HUDEP-2 (cell line): Measurements from ENCODE around the gene SLCO4A1.
A peak's percentile ranks its signal among the peaks of the same experiment; 100 is the strongest.

Experiments
- DNase-seq, 76 experiments: peaks; one replicate each; lab custom pipeline; 2025; ENCODE audit not compliant: unreplicated experiment in 76 of 76; lab: John Stamatoyannopoulos, UW

SLCO4A1 gene

GRCh38 chr20:62606551-62607201 lies 35.6 kb upstream of the SLCO4A1 start:
- no peak for DNase-seq

GRCh38 chr20:62607366-62608217 lies 34.7 kb upstream of the SLCO4A1 start:
- DNase-seq = no peak

- DNase-seq = no peak
Observed at GRCh38 chr20:62608218-62608565, 34.1 kb upstream of the SLCO4A1 start.

DNA sequence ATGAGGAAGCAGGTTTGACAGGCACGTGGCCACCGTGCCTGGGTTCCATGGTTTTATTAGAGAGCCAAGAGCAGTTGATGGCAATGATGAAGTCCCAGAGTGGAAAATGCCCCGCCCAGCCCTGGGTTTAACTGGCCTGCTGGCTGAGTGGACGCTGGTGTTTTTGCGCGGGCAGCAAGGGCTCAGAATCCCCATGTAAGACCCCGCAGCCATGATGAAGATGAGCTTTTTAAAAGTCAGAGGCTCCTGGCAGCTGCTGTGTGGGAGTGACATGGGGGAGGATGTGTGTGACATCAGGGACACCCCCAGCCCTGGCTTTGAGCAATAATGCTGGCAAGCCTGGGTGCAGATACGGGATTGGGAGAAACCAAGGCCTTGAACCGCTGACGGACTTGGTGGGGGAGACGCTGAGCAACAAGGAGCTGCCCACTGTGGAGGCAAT lies 33.0 kb upstream of the SLCO4A1 start:
- DNase-seq = peak in 7 of 76 experiments; percentile 7 to 31 (median 14)

DNA sequence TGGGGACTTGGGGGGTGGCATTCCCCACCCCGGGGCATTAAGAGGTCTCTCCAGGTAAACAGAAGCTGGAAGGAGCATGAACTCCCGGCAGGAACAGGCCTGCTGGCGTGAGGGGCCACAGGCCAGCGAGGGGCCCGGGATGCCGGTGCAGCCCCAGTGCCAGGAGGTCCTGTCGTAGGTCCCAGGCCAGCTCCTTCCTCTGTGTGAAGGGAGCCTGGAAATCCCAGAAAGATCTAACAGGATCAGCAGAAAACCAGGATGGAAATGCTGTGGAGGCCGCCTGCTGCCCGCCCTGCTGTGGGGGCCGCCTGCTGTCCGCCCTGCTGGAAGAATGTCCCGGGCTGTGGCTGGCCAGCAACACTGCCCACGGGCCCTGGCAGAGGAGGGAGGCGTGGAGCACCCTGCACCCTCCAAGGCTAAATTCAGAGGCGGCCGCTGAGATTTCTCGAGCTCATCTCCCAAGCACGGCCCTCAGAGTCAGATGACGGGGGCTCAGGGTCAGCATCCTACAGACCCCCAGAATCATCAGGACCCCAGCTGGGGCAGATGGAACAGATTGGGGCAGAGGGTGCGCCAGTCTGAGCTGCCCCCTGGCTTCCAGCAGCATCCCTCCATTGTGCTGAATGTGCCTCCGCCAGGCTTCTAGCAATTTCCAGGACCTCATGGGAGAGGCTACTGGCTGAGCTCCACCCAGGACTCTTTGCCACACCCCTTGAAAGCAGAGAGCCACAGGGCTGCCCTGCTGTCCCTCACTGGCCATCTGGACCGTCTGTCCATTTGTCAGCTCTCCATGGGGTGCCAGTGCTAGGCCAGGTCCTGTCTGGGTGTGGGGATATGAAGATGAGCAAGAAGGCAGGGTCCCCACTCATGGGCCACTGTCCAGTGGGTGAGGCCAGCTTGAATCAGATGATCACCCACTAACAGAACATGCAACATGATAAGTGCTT lies 32.2 kb upstream of the SLCO4A1 start:
- no peak for DNase-seq

DNA sequence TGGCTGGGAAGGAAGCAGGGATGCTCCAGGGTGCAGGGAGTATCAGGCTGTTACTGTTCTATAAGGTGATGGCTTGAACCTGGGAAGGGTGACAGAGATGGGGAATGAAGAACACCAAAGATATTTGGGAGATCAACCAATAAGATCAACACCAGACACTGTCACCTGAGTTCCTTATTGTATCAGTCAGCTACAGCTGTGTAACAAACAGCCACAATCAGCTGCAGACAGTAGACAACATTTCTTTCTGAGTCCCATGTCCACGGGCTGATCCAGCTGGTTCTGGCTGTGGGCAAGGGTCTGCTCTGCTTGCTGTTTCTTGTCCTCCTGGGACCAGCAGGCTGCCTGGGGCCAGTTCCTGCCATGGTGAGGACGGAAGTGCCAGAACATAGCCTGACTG lies 31.3 kb upstream of the SLCO4A1 start:
- DNase-seq = no peak

- no peak for DNase-seq
Observed at GRCh38 chr20:62611819-62612218, 30.5 kb upstream of the SLCO4A1 start.

GRCh38 chr20:62614085-62614960 lies 28.0 kb upstream of the SLCO4A1 start:
- DNase-seq = no peak

DNA sequence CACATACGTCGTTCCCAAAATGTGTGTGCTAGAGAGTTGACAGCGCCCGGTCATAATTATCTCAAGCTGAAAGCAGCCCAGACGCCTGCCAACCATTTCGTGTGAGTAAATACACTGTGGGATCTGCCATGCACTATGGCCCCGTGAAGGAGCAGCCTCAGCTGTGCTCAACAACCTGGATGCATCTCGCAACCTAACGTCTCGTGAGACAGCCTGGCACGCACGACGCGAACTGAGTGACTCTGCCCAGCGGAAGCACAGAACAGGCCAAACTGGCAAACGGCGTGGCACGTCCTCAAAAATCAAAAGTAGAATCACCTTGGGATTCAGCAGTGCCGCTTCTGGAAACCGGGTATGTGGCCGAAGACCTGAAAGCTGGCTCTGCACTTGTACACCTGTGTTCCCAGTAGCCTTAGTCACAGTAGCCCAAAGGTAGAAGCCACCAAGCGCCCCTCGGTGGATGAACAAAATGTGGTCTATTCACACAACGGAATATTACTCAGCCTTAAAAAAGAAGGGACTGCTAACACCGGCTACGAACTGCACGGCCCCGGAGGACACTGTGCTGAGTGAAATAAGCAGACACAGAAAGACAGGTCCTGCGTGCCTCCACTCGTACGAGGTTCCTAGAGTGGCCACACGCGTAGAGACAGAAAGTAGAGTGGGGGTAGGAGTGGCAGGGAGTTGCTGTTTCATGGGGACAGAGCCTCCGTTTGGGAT lies 27.2 kb upstream of the SLCO4A1 start:
- no peak for DNase-seq

- no peak for DNase-seq
Observed at GRCh38 chr20:62615750-62616251, 26.5 kb upstream of the SLCO4A1 start.

DNA sequence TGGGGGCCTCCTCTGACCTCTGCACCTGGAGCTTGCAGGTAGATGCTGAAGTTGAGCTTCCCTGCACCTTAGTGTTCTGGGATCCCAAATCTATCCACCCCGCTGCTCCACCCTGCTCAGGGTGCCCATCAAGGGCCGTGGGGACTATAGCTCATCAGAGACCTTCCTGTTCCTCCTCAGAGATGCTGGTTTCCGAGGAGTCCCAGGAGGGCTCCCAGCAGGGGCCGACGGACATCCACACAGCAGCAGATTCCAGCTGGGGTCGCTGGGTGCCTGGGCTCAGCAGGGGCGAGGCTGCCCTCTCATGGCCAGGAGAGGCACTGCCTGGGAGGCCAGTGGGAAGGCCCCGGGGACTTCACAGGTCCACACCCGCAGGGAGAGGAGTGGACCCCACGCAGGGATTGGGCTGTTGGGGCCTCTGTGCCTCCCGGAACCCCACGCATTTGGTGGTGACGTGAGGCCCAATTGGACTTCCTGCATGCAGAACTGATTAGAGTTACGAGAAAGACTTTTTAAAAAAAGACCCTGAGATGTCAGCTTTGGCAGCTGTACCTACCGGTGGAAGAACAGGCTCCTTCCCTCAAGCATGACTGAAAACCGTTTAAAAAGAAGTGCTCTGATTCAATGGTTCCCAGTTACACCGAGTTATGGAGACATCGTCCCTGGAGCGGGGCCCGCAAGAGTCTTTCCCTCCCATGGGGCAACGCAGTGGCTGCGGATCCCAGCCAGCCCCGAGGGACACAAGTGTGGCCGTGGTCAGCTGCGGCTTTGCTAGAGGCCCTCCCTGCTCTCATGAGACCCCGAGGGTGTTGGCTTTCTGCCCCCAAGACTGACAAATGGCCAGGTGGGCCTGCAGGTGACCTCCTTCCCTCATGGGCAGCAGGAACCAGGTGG lies 25.3 kb upstream of the SLCO4A1 start:
- peak in 64 of 76 experiments; percentile 8 to 77 (median 50) for DNase-seq

DNA sequence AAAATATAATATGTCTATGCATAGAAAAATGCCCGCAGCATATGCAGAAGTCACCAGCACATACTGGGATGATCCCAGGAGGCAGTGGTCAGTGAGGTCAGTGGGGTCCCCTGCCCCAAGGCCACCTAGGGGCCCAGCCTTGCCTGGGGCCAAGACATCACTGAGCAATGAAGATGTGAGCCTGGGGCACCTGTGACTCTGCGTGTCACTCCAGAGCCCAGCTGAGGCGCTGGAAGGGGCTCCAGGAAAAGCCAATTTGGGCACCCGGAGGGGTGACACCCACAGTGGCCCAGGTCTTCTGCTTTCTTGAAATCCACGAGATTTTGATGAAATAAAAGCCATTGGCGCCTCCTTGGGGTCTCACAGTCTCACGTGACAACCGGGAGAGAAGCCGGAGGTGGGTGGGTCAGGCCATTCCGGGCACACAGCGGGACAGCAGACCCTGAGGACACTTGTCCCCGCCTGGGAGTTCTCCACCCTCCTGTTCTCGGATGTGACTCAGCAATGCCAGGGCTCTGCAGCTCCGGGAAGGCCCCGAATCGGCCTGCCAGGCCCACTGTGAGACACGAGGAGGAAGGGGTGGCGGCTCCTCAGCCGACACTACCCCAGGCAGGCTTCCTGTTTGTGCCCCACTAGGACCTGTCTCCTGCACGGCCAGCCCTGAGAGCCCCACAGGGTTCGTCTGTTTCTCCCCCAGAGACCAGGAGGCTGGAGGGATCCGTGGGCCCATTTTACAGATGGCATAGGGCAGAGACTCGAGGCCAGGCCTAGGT lies 24.4 kb upstream of the SLCO4A1 start:
- DNase-seq = peak in 60 of 76 experiments; percentile 5 to 77 (median 44)

DNA sequence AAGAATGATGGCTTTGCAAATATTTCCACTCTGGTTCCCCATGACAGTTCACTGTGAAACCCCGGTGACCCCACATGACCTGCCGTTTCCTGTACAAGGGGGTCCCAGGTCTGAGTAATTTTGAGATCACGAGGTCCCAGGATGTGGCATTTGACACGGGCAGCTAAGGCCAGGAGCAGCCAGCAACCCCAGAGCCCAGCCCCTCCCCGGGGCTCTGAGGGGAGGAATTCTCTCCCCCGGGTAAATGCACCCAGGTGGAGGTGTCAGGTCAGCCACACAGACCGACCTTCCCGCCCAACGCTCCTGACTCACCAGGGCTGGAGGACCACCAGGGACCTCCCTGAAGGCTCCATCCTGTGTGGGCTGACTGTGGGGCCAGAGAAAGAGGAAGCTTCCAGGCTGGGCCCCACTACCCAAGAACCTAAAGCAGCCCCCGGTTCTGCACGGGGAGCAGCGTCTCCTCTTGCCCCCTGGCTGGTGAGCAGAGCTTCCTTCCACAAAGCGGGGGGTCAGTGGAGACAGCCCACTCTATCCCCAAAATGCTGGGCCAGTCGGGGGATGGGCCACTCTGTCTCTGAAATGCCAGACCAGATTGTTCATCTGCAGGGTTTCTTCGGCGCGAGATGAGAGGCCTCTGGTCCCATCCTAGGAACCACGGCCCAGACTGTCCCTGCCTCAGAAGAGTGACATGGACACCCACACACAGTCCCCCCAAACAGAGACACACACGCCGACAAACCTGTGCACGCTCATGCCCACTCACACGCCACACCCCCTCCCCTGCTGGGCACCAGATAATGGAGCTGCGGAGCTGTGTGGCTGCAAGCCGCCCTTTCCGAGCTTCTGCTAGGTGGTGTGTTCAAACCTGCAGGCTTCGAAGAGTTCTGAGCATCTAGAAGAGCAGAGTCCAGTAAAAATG lies 23.4 kb upstream of the SLCO4A1 start:
- no peak for DNase-seq

DNA sequence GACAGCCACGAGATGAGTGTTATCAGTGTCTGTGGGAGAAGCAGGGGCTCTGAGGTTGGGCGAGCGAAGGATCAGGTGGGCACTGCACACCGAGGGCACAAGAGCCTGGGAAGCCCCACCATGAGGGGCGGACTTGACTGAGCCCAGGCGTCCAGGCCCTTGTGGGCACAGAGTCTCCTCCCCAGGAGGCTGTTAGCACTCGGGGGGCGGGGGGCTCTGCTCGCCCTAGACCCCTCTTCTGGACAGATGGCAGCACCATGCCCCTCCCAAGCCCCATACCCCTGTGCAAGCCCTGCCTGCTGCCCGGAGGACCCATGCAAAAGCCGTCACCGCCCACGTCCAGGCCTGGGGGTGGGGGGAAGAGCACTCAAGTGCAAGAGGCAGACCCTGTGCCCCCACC lies 21.7 kb upstream of the SLCO4A1 start:
- DNase-seq = no peak

DNA sequence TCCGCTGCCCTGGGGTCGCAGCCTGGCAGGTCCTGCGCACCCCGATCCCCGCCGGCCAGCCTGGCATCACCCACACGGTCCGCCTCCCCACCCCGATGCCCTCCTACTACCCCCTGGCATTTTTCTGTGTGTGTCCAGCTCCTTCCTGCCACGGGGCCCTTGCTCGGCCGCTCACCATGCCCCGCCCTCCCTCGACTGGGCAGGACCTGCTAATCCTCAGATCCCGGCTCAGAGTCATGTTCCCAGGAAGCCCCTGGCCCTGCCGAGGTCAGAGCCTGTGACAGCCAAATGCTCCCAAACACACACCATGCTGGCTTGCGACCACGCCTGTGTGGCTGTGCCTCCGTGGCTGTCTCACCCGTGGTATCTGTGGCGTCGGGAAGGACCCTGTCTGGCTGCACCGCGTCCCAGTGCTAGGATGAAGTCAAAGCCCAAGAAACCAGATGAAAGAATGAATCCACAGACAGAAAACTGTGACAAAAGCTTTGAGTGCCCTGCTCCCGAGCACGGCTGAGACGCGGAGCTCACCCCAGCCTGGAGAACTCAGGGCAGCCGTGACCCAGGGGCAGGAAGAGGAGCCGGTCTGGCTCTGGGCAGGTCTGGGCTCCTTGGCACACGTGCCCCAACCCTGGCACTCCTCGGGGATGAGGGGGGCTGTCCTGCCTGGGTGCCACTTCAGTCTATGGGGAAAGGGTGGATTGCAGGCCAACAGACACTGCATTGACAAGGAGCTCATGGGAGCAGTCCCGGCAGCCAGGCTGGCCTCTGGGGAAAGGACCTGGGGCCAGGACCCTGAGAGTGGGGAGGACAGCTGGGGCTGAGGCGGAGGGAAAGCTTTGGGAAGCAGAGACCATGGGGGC lies 20.8 kb upstream of the SLCO4A1 start:
- DNase-seq = no peak
